Measurements from ENCODE around the gene SRGAP3.
A peak's percentile ranks its signal among the peaks of the same experiment; 100 is the strongest.

Gene SRGAP3

GRCh38 chr3:9175421-9175820 lies 74.0 kb downstream of the SRGAP3 start:
- no peak for DNase-seq (ENCODE audit: low read depth, low spot score)

- no peak for DNase-seq (ENCODE audit: low read depth, low spot score)
Measured at GRCh38 chr3:9173445-9173844, 76.0 kb downstream of the SRGAP3 start.

DNA sequence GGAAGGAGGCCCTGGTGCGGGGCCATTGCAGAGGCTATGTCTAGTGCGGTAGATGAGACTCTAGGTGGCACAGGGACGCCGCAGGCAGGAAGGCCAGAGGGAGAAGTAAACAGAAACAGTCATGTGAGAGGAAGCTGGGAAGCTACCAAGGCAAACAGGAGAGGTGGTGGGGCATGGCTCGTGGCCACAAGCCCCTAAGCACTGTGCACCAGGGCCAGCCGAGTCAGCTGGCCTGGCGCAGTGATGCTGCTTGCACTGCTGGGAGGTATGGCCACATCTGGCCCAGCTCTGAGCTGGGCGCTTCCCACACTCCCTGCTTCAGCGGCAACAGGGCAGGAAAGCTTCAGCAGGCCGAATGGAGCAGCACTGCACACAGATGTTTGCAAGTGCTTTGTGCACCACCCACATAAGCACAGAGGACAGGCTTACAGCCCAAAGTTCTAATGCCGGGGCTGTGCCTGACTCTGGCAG lies 76.6 kb downstream of the SRGAP3 start:
- no peak for DNase-seq (ENCODE audit: low read depth, low spot score)

DNA sequence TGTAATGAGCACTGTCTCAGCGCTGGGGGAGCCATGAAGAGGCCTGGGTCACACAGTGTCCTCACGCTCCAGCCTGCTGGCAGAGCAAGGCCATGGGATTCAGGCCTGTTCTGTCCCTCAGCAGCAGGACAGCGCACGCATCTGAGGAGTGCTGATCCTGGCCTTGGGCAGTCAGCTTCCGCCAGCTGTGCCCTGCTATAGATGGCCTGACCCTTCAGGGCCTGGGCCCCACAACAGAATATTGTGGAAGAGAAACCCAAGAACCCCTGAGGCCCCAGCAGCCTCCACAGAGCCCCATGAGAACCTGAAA lies 78.6 kb downstream of the SRGAP3 start:
- no peak for DNase-seq (ENCODE audit: low read depth, low spot score)

DNA sequence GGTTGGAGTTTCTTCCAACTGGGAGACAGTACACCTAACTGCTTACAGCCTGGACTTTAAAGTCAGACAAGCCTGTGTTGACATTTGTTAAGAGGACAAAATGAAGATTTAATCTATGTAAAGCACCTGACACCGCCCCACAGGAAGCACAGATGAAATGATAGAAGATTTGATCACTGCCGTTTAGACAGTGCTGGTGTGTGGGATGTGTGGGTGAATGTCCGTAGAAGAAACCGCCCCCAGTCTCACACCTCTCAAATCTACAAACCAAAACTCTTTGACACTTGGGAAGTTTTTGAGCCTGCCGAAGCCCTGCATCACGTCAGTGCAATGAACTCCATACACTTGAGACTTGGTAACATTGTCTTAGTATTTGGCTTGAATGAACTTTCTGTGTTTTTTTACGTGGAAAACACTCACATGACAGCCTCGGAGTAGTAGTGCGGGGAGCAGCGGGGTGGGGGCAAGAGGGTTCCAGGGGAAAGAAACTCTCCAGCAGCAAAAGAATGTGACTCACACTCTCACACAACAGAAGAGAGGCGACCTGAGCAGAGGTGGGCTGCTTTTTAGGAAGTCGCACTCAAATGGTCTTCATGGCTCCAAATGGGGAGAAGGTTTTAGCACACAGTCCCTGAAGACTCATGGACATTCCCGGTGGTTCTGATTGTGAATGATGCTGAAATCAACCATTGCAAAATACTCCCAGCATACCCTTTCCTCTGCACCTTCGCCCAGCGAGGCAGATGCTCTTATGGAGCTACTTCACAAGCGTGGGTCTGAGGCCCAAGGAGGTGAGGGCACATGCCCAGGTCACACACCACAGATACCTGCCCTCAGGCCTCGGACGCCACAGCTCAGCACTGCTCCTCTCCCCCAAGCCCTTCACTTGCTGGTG lies 79.2 kb downstream of the SRGAP3 start:
- DNase-seq (ENCODE audit: low read depth, low spot score), result no peak

DNA sequence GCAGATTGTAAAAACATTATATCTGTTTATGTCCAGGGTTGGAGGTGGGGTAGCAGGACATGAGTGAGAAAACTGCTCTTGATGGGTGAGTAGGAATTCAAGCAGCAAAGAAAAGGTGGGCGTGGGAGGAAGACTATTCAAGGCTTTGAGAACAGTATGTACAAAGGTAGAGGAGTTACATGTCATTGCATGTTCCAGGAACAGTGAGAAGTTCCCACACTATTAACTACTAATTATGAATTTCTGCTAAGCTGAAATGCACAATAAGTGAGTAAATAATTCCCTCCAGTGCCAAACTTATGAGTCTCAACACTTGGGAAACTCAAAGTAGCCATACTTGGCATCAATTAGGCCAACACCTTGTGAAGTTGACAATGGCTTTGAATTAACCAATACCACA lies 80.1 kb downstream of the SRGAP3 start:
- no peak for DNase-seq (ENCODE audit: low read depth, low spot score)

GRCh38 chr3:9168241-9168741 lies 81.2 kb downstream of the SRGAP3 start:
- peak; percentile 88 for DNase-seq (ENCODE audit: low read depth, low spot score)

DNA sequence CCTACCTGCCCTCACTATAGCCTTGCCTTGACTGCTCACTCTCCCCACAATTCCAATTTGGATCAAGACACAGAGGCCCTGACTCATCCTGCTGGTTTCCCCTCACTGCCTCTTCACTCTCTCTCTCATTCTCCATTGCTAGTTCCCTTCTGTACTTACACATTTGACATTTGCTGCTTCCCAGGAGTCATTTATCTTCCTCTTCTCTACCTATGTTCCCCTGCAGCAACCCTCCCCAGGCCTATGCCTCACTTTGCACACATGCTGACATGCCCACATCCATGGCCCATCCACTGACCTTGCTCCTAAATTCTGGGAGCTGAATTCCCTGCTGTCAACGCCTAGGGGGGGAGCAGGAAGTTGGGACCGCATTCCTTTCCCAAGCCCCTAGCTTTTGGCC lies 82.2 kb downstream of the SRGAP3 start:
- DNase-seq (ENCODE audit: low read depth, low spot score), result no peak

DNA sequence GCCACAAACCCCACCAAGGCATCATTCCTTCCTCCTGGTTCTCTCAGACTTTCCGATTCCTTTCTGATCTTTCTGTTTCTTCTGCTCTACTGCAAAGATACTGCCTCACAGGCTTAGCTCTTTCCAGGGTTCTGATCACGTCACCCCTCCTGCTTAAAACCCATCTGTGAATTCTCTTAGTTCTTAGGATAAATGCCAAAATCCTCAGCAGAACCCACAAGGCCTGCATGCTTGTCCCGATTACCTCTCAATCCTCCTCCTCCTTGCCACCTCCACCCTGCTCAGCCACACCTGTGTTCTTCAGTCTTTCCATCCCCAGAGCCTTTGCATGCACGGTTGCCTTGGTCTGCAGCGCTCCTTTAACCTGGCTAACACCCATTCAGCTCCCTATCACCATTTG lies 84.0 kb downstream of the SRGAP3 start:
- DNase-seq (ENCODE audit: low read depth, low spot score), result no peak

DNA sequence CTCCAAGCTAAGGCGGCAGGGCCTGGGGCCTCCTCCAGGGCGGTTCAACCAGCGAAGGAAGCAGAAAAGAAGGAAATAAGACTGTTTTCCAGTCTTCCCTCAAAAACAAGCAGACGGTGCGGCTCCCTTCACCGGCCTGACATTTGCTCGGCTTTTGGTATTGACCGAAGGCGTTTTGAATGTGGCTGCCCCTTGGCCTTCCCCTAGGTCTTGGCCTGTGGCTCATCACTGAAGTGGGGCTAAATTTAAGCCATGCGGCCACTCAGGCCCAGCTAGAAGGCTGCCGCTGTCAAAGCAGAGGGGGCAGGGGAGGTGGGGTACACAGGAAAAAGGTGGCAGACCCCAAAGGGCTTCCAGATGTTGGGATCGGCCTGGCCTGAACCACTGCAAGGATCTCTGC lies 86.2 kb downstream of the SRGAP3 start:
- no peak for DNase-seq (ENCODE audit: low read depth, low spot score)

GRCh38 chr3:9161811-9162210 lies 87.6 kb downstream of the SRGAP3 start:
- no peak for DNase-seq (ENCODE audit: low read depth, low spot score)

DNA sequence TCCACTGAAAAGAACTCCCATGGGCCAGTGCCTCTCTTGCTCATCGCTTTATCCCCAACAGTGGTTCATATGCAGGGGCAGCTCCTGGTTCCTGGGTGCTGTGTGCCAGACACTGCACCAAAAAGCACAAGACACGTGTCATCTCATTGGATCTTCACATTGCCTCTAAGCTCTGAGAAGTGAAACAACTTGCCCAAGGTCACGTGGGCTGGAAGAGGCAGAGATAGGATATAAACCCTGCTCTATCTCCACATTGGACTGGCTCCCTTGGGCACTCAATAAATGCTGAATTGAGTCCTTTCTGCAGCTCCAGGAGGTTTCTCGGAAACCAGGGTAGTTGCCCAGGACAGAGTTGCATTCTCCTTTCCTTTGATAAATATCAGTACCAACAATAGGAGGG lies 88.1 kb downstream of the SRGAP3 start:
- no peak for DNase-seq (ENCODE audit: low read depth, low spot score)

DNA sequence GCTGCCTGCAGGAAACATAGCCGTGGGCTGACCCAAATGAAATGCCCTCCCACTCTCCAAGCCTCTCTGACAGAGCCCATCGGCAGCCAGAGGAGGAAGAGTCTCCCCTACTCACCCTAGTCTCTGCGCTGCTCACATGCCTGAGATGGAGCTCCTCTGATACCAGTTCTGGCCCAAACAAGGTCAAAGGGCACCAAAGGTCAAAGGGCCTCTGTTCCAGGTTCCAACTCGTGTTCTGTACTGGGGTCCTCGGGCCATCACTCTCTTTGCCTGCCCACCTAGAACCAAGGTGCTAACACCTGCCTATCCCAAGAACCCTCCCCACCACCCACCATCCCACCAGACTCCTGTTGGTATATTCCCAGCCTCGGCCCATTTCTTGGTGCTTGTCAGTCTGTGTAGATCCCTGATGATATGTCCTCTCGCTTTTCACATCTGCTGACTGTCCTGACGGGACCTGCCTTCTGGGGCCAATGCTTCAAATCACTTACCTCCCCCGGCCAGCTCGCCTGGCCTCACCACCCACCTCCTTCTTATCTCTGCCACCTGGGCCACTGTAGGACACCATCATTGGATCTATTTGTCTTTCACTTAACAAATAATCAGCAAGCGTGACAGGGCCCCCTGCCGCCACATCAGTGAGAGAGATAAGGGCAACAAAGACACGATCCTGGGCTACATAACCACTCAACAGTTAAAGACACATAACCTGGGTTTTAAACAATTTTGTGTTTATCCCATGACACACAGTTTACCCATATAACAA lies 90.4 kb downstream of the SRGAP3 start:
- DNase-seq (ENCODE audit: low read depth, low spot score), result no peak

DNA sequence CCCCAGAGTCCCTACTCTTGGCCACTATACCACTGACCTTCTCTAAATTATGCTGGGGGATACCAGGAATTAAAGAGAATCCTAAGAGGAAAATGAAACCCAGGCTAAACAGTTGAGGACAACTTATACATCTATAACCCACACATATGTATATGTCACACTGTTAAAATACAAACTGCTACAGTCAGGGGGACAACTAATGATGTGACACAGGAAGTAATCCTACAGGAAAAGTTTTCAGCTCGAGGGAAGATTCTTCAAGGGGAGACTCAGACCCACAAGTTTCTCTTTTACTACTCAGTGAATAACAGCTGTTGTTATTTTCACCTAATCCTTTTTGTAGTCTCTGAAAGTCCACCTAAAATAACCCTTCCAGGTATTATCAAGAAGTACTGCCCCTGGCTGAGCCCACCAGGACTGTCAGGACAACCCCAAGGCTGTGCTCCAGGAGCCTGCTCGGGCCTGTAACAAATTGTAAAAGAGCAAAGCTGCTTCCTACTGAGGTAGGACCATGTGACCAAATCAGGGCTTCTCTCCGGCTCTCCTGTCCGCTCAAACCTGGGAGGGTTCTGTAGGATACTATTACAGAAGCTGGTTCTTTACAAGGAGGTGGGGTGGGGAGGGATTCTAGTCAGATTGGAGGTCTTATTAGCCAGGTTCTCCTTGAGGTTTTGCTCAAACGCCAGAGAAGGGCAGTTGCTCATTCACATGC lies 91.6 kb downstream of the SRGAP3 start:
- no peak for DNase-seq (ENCODE audit: low read depth, low spot score)

- no peak for DNase-seq (ENCODE audit: low read depth, low spot score)
Measured at GRCh38 chr3:9156604-9157003, 92.8 kb downstream of the SRGAP3 start.

GRCh38 chr3:9155028-9155427 lies 94.4 kb downstream of the SRGAP3 start:
- DNase-seq (ENCODE audit: low read depth, low spot score), result no peak

DNA sequence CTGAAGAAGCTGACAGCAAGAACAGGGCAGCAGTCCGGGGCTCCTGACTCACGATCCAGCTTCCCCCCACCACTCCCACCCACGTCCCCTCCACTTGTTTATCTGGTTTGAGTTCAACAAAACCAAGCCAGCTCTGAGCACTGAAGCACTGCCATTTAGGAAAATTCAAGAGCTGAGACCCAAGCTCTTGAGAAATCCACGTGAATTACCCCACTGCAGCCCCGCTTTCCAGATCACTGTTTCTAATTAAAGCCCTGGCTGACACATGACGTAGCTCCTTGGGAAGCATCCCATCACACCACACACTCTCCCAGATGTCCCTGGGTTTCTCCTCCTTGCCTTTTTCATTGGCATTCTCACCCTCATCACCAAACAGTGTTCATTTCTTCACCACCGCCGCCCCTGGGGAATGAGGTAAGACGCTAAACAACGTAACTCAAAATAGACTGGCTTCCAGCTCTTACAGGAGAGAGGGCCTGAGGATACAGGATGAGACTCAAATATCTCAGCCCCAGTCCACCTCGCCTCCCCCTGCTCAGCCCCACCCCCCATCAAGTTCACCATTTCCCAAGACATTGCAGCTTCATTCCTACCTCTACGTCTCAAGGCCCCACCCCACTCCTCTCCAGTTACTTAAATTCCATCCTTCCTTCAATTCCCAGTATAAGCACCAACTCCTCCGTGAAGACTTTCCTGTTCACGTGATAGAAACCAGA lies 95.4 kb downstream of the SRGAP3 start:
- DNase-seq (ENCODE audit: low read depth, low spot score), result peak; percentile 31

- DNase-seq (ENCODE audit: low read depth, low spot score), result no peak
Measured at GRCh38 chr3:9151240-9151639, 98.2 kb downstream of the SRGAP3 start.

DNA sequence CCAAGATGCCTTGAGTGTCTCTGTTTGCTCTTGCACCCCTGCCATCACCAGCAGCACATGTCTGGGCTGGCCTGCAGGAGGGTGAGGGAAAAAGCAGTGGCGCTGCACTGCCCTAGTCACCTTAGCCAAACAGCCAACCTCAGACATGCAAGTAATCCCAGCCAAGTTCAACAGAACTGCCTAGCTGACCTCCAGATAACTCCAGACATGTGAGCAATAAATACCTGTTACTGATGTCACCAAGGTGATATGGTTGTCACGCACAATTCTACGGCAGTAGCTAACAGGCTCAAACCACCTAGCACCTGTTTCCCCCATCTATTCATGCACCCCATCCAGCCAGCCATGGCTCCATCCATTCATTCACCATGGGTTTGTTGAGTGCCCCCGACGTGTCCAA lies 99.9 kb downstream of the SRGAP3 start:
- DNase-seq (ENCODE audit: low read depth, low spot score), result no peak

DNA sequence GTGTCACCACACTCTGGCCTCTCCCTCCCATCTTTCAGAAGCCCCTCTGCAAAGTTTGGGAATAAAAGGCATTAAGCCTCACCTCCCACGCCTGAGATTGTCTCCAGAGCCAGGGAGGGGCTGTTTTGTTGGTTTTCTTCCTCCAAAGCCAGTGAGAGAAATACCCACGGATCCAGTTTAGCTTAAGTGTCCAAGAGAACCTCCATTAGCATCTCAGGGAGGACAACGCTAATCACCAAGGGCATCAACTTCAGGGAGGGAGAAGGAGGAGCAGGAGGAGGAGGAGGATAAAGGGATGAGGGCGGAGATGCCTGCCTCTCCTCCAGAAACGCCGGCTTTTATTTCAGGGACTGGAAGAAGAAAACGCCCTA lies 101.6 kb downstream of the SRGAP3 start:
- no peak for DNase-seq (ENCODE audit: low read depth, low spot score)

DNA sequence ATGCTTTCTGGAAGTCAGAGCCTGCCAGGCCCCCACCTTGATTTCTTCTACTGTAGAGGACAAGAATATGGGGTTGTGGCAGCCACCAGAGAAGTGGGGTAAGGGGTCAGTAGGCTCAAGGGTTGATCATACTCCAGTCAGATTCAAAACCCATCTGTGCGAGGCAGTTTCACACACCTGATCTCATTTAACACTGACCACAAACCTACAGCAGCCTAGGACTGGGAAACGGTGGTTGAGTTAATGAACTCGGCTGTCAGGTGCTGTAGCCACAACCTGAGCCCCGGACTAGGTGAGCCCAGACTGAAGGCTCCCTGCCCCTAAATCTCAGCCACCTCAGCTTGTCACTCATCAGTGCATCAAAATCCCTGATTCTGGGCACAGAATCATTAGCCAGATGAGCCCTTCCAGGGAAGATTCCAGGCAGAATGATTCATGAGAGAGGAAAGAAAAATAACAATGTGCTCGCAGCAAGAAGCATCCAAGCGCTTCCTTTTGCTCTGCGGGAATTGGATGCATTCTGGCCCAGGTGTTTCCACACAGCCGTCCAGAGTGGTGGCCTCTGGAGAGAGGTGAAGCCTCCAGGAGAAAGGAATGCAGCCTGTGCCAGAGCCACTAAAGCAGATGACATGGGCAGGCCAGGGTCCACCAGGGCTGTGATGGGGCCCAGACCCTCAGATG lies 102.1 kb downstream of the SRGAP3 start:
- DNase-seq (ENCODE audit: low read depth, low spot score), result no peak
